SH-SY5Y (cell line): ENCODE data around the gene HOXB2.

Experiments used
- GATA2 ChIP-seq: IDR thresholded peaks from 2 replicates; pipeline ENCODE4 v1.6.1; 2011; ENCODE audit warnings: mild to moderate bottlenecking, low read depth, low read length
- GATA3 ChIP-seq: IDR thresholded peaks from 2 replicates; pipeline ENCODE4 v1.6.1; 2011; ENCODE audit warnings: low read depth, mild to moderate bottlenecking, low read length, moderate library complexity

DNA sequence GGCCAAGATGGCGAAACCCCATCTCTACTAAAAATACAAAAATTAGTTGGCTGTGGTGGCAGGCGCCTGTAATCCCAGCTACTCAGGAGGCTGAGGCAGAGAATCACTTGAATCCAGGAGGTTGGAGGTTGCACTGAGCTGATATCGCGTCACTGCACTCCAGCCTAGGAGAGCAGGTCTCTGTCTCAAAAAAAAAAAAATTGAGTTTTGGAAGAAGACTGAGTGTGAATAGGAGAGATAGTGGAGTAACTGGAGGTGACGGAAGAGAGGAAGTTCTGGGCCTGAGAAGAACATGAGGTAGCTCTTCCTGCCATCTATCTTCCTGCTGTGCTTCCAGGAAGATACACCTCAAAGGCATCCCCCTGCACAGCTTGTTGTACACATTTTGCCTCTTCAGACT, 25.5 kb downstream of the HOXB2 start:
- TF ChIP-seq GATA3 (no peak), GATA2 (no peak)
